Measurements from ENCODE around the gene MLLT3. TPM values are rescaled to one million over a fixed set of nuclear protein-coding genes. Genes with fewer than 3 reads are reported as not detected.

The MLLT3 gene
- total RNA-seq, 1 donor from 2014 or later: 13.3 TPM

DNA sequence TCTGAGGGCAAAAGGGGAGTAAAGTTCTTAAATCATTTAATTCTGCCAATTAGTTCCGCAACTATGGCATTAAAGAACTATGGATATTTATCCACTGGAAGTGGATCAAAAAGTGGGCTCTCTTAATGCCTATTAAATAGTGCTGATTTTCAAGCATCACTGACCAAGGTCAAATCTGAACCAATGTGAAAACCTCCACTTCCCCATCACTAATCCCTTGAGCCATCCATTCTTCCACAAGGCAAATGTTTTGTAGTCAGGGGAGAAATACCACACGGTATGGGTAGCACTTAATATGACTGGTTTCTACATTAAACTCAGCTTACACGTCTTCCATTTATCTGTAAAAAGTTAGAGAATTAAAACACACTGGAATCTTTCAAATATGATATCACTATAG lies 57.6 kb downstream of the MLLT3 start:
- DNase-seq (ENCODE audit: low spot score): no peak
- intact Hi-C loops (cut with DNase I): no loop called here

DNA sequence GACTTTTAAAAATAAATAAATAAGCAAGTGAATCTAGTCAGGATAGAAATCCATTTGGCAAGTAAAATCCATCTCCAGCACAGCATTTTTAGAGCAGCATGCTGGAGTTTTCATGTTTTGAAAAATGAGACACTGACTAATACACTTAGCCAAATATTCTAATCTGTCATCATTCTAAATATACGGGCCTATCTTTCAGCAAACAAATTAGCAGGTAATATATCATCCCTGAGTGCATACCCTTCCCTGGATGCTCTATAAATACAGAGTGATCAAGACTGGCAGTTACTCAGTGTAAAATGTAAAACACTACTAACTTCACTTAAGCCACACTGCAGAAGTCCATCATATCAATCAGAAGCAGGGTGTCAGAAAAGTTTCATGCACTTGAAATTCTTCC lies 58.4 kb downstream of the MLLT3 start:
- intact Hi-C loops (cut with DNase I): no loop called here
- DNase-seq (ENCODE audit: low spot score): no peak

- intact Hi-C loops (cut with DNase I): no loop called here
- DNase-seq (ENCODE audit: low spot score): no peak
Observed at GRCh38 chr9:20562051-20562450, 60.2 kb downstream of the MLLT3 start.

DNA sequence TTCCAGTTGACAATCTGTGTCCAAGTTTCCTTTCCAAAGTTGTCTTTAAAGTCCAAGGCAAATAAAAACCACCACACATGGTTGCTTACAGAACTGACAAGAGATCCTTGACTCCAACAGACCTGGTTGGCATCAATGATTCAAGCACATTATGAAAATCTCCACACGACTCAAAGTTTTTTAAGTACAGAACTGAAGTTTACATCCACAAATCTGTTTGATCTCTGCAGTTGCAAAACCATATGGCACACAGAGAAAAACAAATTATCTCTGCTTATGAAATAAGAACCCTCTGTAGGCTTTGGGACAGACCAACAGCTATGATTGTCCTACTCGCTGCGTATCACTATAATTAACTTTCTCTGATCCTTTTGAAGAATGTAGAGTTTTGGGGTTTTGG lies 60.8 kb downstream of the MLLT3 start:
- intact Hi-C loops (cut with DNase I): no loop called here
- no peak for DNase-seq (ENCODE audit: low spot score)

- DNase-seq (ENCODE audit: low spot score): no peak
- intact Hi-C loops (cut with DNase I): loop anchor here (10.0 kb wide), 2 partner anchors 125 to 195 kb away; no protein-coding TSS in a partner anchor
Observed at GRCh38 chr9:20559231-20559890, 62.9 kb downstream of the MLLT3 start.

GRCh38 chr9:20558566-20559016 lies 63.7 kb downstream of the MLLT3 start:
- intact Hi-C loops (cut with DNase I): loop anchor here (10.0 kb wide), 2 partner anchors 124 to 194 kb away; no protein-coding TSS in a partner anchor
- DNase-seq (ENCODE audit: low spot score): no peak

DNA sequence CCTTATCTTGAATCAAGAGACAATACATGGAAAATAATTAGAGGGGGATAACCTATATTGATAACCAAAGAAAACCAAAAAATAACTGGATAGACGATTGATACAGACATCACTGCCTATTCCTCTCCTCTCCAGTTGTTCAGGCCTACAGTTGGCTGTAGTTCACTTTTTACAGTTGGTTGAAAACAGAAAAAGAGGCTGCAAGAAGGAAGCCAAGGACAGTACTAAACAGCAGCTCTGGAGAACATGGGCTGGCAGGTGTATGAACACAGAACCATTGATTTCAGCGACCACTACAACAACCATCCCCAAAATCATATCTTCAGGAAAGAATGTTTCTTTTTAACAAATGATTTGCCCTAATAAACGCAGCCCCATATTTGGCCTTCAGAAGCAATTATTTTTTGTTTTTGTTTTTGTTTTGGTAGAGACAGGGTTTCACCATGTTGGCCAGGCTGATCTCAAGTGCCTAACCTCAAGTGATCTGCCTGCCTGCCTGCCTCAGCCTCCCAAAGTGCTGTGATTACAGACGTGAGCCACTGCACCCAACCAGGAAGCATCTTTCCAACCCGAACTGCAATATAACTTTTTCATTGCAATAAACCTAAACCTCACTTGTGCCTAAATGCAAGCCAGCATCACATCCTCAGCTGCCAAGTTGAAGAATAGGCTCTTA lies 64.3 kb downstream of the MLLT3 start:
- no peak for DNase-seq (ENCODE audit: low spot score)
- intact Hi-C loops (cut with DNase I): loop anchor here (10.0 kb wide), 2 partner anchors 123 to 193 kb away; no protein-coding TSS in a partner anchor

DNA sequence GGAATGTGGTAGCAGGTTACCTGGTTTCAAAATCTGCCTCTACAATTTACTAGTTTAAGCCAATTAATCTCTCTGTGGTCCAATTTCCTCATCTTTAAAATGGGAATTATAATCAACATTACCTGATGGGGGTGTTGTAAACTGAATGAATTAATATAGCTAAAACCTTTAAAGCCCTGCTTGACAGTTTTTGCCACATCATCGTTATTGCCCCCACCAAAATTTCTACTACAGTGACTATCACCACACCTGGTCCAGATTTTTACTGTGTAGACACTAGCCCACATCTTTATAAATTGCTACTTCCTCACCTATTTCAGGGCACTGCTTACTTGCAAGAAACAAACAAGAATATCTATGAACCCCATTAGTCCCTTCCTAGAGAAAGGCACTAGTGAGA lies 65.0 kb downstream of the MLLT3 start:
- DNase-seq (ENCODE audit: low spot score): no peak
- intact Hi-C loops (cut with DNase I): loop anchor here (10.0 kb wide), 2 partner anchors 122 to 192 kb away; no protein-coding TSS in a partner anchor

- intact Hi-C loops (cut with DNase I): loop anchor here (5.0 to 10.0 kb wide), 3 partner anchors 69 to 189 kb away; partner anchors contain the start of gene MLLT3
- no peak for DNase-seq (ENCODE audit: low spot score)
Observed at GRCh38 chr9:20553558-20554149, 68.6 kb downstream of the MLLT3 start.

DNA sequence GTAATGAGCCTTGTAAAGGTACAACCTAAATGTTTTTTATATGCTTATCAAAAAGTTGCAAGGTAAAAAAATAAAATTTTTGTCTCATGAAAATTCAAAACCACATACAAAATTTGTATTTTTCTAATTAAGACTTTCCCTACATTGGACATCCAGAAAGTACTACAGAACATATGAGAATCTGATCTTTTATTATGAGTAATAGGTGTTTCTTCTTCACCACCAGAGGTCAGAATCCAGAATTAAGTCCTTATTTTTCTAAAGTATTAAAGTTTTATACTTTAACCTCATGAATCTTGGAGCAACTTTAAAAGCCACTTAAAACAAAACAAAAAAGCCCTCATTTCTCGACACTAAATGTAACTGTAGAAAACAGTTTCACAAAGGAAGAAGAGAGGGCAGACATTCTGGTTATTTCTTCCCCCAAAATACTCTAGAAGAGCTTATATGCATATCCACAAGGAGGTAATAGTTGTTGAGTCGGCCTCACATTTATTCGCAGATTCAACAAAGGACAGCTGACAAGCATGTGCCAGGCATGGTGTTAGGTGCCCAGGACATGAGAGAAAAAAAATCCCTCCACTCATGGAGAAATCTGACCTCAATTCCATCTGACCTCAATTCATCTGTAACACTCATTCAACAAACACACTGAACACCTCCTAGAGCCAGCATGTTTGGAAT lies 69.3 kb downstream of the MLLT3 start:
- no peak for DNase-seq (ENCODE audit: low spot score)
- intact Hi-C loops (cut with DNase I): loop anchor here (5.0 to 10.0 kb wide), 3 partner anchors 69 to 188 kb away; partner anchors contain the start of gene MLLT3

GRCh38 chr9:20551835-20552234 lies 70.5 kb downstream of the MLLT3 start:
- intact Hi-C loops (cut with DNase I): loop anchor here (5.0 to 10.0 kb wide), 3 partner anchors 70 to 187 kb away; partner anchors contain the start of gene MLLT3
- no peak for DNase-seq (ENCODE audit: low spot score)

- DNase-seq (ENCODE audit: low spot score): no peak
- intact Hi-C loops (cut with DNase I): loop anchor here (5.0 to 10.0 kb wide), 3 partner anchors 71 to 186 kb away; partner anchors contain the start of gene MLLT3
Observed at GRCh38 chr9:20551236-20551635, 71.1 kb downstream of the MLLT3 start.

- DNase-seq (ENCODE audit: low spot score): no peak
- intact Hi-C loops (cut with DNase I): loop anchor here (5.0 to 10.0 kb wide), 3 partner anchors 72 to 186 kb away; partner anchors contain the start of gene MLLT3
Observed at GRCh38 chr9:20550326-20550725, 72.0 kb downstream of the MLLT3 start.

- no peak for DNase-seq (ENCODE audit: low spot score)
- intact Hi-C loops (cut with DNase I): no loop called here
Observed at GRCh38 chr9:20549053-20549452, 73.2 kb downstream of the MLLT3 start.

DNA sequence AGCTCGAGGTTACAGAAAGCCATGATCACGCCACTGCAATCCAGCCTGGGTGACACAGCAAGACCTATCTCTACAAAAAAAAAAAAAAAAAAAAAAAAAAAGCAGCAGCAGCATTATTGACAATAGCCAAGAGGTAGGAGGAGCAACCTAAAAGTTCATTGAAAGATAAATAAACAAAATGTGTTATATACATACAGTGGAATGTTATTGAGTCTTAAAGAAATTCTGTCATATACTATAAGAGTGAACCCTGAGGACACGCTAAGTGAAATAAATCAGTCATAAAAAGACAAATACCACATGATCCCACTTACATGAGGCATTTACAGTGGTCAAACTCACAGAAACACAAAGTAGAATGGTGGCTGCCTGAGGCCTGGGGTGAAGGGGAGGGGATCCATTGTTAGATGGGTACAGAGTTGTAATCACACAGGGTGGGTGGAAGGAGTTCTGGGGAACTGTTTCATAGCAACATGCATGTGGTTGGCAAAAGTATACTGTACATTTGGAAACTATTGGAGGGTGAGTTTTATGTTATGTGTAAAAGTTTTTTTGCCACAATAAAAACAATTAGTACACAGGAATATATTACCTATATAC lies 77.2 kb downstream of the MLLT3 start:
- DNase-seq (ENCODE audit: low spot score): no peak
- intact Hi-C loops (cut with DNase I): no loop called here

DNA sequence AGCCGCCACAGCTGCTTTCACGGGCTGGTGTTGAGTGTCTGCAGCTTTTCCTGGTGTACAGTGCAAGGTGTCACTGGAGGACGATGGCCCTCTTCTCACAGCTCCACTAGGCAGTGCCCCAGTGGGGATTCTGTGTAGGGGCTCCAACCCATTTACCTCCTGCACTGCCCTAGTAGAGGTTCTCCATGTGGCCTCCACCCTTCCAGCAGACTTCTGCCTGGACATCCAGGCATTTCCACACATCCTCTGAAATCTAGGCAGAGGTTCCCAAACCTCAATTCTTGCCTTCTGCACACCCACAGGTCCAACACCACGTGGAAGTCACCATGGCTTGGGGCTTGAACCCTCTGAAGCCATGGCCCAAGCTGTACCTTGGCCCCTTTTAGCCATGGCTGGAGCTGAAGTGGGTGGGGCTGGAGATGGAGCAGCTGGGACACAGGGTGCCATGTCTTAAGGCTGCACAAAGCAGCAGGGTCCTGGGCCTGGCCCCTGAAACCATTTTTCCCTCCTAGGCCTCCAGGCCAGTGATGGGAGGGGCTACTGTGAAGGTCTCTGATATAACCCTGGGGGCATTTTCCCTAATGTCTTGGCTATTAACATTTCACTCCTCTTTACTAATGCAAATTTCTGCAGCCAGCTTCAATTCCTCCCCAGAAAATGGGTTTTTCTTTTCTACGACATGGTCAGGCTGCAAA lies 82.0 kb downstream of the MLLT3 start:
- DNase-seq (ENCODE audit: low spot score): no peak
- intact Hi-C loops (cut with DNase I): no loop called here

GRCh38 chr9:20538956-20539355 lies 83.3 kb downstream of the MLLT3 start:
- DNase-seq (ENCODE audit: low spot score): no peak
- intact Hi-C loops (cut with DNase I): no loop called here

GRCh38 chr9:20538092-20538491 lies 84.2 kb downstream of the MLLT3 start:
- no peak for DNase-seq (ENCODE audit: low spot score)
- intact Hi-C loops (cut with DNase I): no loop called here

DNA sequence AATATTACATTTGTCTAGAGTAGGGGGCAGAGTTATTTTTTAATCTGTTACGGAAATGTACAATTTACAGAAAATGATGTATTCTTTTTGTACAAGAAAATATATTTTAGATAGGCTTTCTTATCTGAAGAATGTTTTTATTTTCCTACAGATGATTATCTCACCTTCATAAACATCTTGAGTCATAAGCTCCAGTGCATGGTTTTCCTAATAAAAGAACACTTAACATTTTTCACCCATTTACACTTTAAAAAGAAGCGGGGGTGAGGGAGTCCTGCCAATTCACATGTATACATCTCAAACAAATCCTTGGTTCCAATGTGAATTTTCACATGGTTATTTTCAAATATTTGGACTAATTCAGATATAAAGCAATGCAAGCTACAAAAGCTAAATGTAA lies 85.0 kb downstream of the MLLT3 start:
- DNase-seq (ENCODE audit: low spot score): no peak
- intact Hi-C loops (cut with DNase I): no loop called here
